ENCODE results near the gene MROH2B.

- TF ChIP-seq, protein P1, sequence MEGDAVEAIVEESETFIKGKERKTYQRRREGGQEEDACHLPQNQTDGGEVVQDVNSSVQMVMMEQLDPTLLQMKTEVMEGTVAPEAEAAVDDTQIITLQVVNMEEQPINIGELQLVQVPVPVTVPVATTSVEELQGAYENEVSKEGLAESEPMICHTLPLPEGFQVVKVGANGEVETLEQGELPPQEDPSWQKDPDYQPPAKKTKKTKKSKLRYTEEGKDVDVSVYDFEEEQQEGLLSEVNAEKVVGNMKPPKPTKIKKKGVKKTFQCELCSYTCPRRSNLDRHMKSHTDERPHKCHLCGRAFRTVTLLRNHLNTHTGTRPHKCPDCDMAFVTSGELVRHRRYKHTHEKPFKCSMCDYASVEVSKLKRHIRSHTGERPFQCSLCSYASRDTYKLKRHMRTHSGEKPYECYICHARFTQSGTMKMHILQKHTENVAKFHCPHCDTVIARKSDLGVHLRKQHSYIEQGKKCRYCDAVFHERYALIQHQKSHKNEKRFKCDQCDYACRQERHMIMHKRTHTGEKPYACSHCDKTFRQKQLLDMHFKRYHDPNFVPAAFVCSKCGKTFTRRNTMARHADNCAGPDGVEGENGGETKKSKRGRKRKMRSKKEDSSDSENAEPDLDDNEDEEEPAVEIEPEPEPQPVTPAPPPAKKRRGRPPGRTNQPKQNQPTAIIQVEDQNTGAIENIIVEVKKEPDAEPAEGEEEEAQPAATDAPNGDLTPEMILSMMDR (IDR thresholded peaks at IDR 0.05), result no peak
- no peak for TF ChIP-seq ZFX (IDR thresholded peaks at IDR 0.05; ENCODE audit: borderline replicate concordance)
Observed at GRCh38 chr5:41043109-41043747, 27.9 kb downstream of the MROH2B start.
